SJCRH30 (cell line): ENCODE data around the gene ASH1L. TPM values are rescaled to one million over a fixed set of nuclear protein-coding genes. Genes with fewer than 3 reads are reported as not detected.
"Not testable (repeated sequence)": the region's sequence is repeated elsewhere in the genome, so short reads cannot be mapped to it uniquely, and the experiment has no call there.

Experiments
- DNase-seq, 2 experiments: peaks; one replicate each; pipeline ENCODE4 v3.0.0-alpha.2; 2015 to 2020
- H3K27ac ChIP-seq: fragments of 250-450 bp; sonication (Bioruptor Pico); 2 replicates; pipeline ENCODE4 v1.5.1; 2020; ENCODE audit warnings: mild to moderate bottlenecking, moderate library complexity
- H3K27me3 ChIP-seq: fragments of 250-450 bp; sonication (Bioruptor Pico); 2 replicates; pipeline ENCODE4 v1.5.1; 2020; ENCODE audit warnings: mild to moderate bottlenecking, moderate library complexity
- H3K36me3 ChIP-seq: fragments of 250-450 bp; sonication (Bioruptor Pico); 2 replicates; pipeline ENCODE4 v1.5.1; 2020; ENCODE audit warnings: mild to moderate bottlenecking, moderate library complexity
- H3K4me1 ChIP-seq: fragments of 250-450 bp; sonication (Bioruptor Pico); 2 replicates; pipeline ENCODE4 v1.5.1; 2020; ENCODE audit warnings: mild to moderate bottlenecking, moderate library complexity
- H3K4me3 ChIP-seq: fragments of 250-450 bp; sonication (Bioruptor Pico); 2 replicates; pipeline ENCODE4 v1.5.1; 2020; ENCODE audit warnings: mild to moderate bottlenecking, moderate library complexity
- H3K9me3 ChIP-seq: fragments of 250-450 bp; sonication (Bioruptor Pico); replicated peaks from 2 replicates; pipeline ENCODE4 v1.5.1; 2020; ENCODE audit warnings: mild to moderate bottlenecking, moderate library complexity
- total RNA-seq: library from RNA; depleted of rRNA; stranded (reverse); fragments of >200 nt; shearing (Covaris generic); gene quantifications from 2 replicates; pipeline ENCODE4 v1.2.3, GENCODE V29; 2014

Gene ASH1L
- total RNA-seq, 1 experiment from 2014 or later, result 35.1 TPM

GRCh38 chr1:155392898-155393411, 169.6 kb downstream of the ASH1L start:
- Histone ChIP-seq H3K4me1 (no peaks in the 10 kb centered on the region), H3K27me3 (no peaks in the 10 kb centered on the region), H3K4me3 (no peak overlapping the region), H3K27ac (no peak overlapping the region), H3K36me3 (peaks cover 53% of the 10 kb centered on the region), H3K9me3 (no peaks in the 10 kb centered on the region; the same call in 1 of the 2 replicates)
- no peak for DNase-seq

- no peak for DNase-seq
- H3K9me3 ChIP-seq, result peaks cover 3% of the 10 kb centered on the region
- H3K27ac ChIP-seq, result no peak overlapping the region
- H3K4me1 ChIP-seq, result no peaks in the 10 kb centered on the region
- H3K36me3 ChIP-seq, result peaks cover 56% of the 10 kb centered on the region
- H3K27me3 ChIP-seq, result no peaks in the 10 kb centered on the region
- no peak overlapping the region for H3K4me3 ChIP-seq
Observed at GRCh38 chr1:155389826-155390225, 172.8 kb downstream of the ASH1L start.

DNA sequence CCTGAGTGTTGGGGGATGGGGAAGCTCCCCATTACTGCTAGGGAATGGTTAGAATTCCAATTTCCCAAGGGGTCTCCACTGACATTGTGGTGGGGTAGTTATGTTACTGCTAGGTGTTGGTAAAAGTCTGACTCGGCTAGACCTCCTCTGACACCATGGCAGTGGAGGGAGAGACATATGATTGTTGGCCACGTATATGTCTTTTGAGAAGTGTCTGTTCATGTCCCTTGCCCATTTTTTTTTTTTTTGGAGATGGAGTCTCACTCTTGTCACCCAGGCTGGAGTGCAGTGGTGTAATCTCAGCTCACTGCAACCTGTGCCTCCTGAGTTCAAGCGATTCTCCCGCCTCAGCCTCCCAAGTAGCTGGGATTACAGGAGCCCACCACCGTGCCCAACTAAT, 176.8 kb downstream of the ASH1L start:
- not testable (repeated sequence) for H3K27me3 ChIP-seq, H3K4me1 ChIP-seq, H3K9me3 ChIP-seq, H3K27ac ChIP-seq, H3K4me3 ChIP-seq, DNase-seq
- peaks cover 42% of the 10 kb centered on the region for H3K36me3 ChIP-seq

DNA sequence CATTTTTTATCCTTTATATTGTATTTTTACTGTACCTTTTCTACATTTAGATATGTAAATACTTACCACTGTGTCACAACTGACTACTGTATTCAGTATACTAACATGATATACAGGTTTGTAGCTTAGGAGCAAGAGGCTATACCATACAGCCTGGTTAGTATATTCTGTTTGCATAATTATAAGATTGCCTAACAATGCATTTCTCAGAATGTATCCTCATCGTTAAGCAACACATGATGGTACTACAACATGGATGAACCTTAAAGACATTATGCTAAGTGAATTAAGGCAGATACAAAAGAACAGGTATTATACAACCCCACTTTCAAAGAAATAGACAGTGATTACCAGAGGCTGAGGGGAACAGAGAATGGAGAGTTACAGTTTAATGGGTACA, 179.2 kb downstream of the ASH1L start:
- no peaks in the 10 kb centered on the region for H3K4me1 ChIP-seq
- no peak overlapping the region for H3K27ac ChIP-seq
- no peak for DNase-seq
- peaks cover 3% of the 10 kb centered on the region; the same call in 1 of the 2 replicates for H3K9me3 ChIP-seq
- H3K36me3 ChIP-seq, result peaks cover 34% of the 10 kb centered on the region
- no peak overlapping the region for H3K4me3 ChIP-seq
- H3K27me3 ChIP-seq, result no peaks in the 10 kb centered on the region

DNA sequence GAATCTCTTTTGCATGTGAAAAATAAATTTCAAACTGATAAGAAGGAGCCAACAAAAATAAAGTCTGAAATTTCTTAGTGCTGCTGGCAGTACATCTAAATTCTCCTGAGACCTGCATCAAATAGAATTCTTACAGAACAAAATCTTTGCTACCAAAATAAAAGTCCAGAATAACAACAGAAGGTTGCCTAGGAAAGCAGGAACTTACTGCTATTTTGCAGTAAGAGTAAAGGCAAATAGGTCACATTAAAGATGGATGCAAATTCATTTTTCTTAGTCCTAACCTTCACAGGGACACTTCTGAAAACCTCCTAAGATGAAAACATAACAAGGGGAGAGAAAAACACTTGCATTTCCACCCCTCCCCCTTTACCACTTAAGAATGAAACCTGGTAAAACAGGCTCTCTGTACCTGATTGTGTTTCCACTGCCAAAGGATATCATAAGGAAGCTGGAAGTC, 182.9 kb downstream of the ASH1L start:
- Histone ChIP-seq H3K36me3 (peaks cover 43% of the 10 kb centered on the region), H3K27me3 (no peaks in the 10 kb centered on the region), H3K4me3 (no peak overlapping the region), H3K9me3 (no peaks in the 10 kb centered on the region), H3K27ac (no peak overlapping the region), H3K4me1 (no peaks in the 10 kb centered on the region)
- DNase-seq, result peak in 1 of 2 experiments; percentile 3

- no peak overlapping the region for H3K4me3 ChIP-seq
- H3K27me3 ChIP-seq, result no peaks in the 10 kb centered on the region
- no peak overlapping the region for H3K27ac ChIP-seq
- peaks cover 43% of the 10 kb centered on the region for H3K36me3 ChIP-seq
- H3K4me1 ChIP-seq, result no peaks in the 10 kb centered on the region
- H3K9me3 ChIP-seq, result no peaks in the 10 kb centered on the region
- DNase-seq, result no peak
Observed at GRCh38 chr1:155379180-155379579, 183.4 kb downstream of the ASH1L start.

DNA sequence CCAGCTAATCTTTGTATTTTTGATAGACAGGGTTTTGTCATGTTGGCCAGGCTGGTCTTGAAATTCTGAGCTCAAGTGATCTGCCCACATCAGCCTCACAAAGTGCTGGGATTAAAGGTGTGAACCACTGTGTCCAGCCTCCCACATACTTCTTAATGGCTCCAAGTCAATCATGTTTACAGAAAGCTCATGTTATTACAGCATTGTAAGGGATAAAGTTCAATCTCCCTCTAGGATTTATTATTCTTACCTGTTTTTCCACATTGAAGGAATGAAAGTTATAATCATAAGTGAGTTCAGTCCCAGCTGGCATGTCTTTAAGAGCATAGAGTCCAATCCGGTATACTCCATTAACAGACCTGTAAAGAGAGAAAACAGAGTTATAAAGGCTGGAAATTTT, 202.6 kb downstream of the ASH1L start:
- Histone ChIP-seq H3K36me3 (peaks cover 13% of the 10 kb centered on the region), H3K27ac (no peak overlapping the region), H3K4me3 (no peak overlapping the region), H3K4me1 (no peaks in the 10 kb centered on the region), H3K27me3 (no peaks in the 10 kb centered on the region), H3K9me3 (no peaks in the 10 kb centered on the region)
- no peak for DNase-seq

DNA sequence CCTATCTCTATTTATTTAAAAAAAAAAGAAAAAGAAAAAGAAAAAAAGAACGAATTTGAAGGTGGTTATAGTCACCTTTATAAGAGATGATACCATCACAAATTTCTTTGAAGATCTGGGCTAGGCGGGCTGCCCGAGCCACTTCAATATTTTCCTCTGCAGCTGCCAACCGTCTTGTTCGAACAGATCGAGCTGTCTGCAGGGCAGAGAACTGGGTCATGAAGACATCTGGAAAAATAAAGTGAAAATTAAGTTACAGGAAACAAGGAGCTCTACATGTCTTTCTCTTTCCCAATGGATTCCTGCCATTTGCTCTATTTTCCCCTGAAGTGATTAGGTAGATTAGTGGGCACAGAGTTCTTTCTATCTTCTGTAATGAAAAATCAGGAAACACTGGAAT, 210.0 kb downstream of the ASH1L start:
- H3K4me3 ChIP-seq, result no peak overlapping the region
- H3K27ac ChIP-seq, result no peak overlapping the region
- no peaks in the 10 kb centered on the region for H3K4me1 ChIP-seq
- H3K9me3 ChIP-seq, result no peaks in the 10 kb centered on the region
- peaks cover 49% of the 10 kb centered on the region for H3K36me3 ChIP-seq
- no peaks in the 10 kb centered on the region for H3K27me3 ChIP-seq
- DNase-seq, result no peak

GRCh38 chr1:155342842-155343241, 219.8 kb downstream of the ASH1L start:
- H3K27me3 ChIP-seq, result no peaks in the 10 kb centered on the region
- H3K36me3 ChIP-seq, result peaks cover 62% of the 10 kb centered on the region
- no peak overlapping the region for H3K4me3 ChIP-seq
- H3K27ac ChIP-seq, result no peak overlapping the region
- H3K9me3 ChIP-seq, result no peaks in the 10 kb centered on the region
- no peaks in the 10 kb centered on the region for H3K4me1 ChIP-seq
- DNase-seq, result no peak

- peaks cover 53% of the 10 kb centered on the region for H3K36me3 ChIP-seq
- DNase-seq, result no peak
- no peak overlapping the region for H3K27ac ChIP-seq
- H3K4me1 ChIP-seq, result no peaks in the 10 kb centered on the region
- H3K9me3 ChIP-seq, result no peaks in the 10 kb centered on the region
- no peak overlapping the region for H3K4me3 ChIP-seq
- H3K27me3 ChIP-seq, result no peaks in the 10 kb centered on the region
Observed at GRCh38 chr1:155339515-155340097, 223.0 kb downstream of the ASH1L start.

DNA sequence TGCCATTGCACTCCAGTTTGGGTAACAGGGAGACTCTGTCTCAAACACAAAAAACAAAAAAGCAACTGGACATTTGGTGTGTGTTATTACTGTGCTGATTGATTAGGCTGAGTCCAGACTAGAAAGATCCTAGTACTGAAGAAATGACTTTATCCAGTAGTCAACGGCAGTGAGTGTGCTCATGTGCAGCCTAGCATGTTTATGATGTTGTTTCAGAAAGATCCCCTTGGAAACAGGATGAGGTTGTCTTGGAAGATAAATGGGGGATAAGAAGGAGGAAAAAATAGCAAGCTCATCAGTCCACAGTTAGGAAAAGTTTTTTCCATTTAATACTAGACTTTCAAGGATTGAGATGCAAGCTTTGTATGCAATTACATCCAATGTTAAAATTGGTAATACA, 227.6 kb downstream of the ASH1L start:
- no peaks in the 10 kb centered on the region for H3K27me3 ChIP-seq
- DNase-seq, result no peak

GRCh38 chr1:155329980-155330598, 232.5 kb downstream of the ASH1L start:
- Histone ChIP-seq H3K4me3 (no peak overlapping the region), H3K36me3 (peaks cover 12% of the 10 kb centered on the region; the same call in 1 of the 2 replicates), H3K9me3 (no peaks in the 10 kb centered on the region), H3K27ac (no peak overlapping the region), H3K4me1 (no peaks in the 10 kb centered on the region), H3K27me3 (no peaks in the 10 kb centered on the region)
- no peak for DNase-seq

More for the DNA sequence above, 227.6 kb downstream of the ASH1L start:
- H3K9me3 ChIP-seq, result no peaks in the 10 kb centered on the region
- H3K36me3 ChIP-seq, result peaks cover 35% of the 10 kb centered on the region
- H3K4me1 ChIP-seq, result no peaks in the 10 kb centered on the region
- H3K4me3 ChIP-seq, result no peak overlapping the region
- no peak overlapping the region for H3K27ac ChIP-seq

DNA sequence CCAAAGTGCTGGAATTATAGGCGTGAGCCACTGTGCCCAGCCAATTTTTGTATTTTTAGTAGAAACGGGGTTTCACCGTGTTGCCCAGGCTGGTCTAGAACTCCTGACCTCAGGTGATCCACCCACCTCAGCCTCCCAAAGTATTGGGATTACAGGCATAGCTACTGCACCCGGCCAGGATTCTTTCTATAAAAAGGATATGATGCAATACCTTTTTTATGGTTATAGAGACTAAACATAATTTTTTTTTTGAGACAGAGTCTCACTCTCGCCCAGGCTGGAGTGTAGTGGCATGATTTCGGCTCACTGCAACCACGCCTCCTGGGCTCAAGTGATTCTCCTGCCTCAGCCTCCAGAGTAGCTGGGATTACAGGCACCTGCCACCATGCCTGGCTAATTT, 233.7 kb downstream of the ASH1L start:
- H3K27me3 ChIP-seq, H3K4me3 ChIP-seq, H3K27ac ChIP-seq, H3K4me1 ChIP-seq, DNase-seq, H3K9me3 ChIP-seq, H3K36me3 ChIP-seq: not testable (repeated sequence)

DNA sequence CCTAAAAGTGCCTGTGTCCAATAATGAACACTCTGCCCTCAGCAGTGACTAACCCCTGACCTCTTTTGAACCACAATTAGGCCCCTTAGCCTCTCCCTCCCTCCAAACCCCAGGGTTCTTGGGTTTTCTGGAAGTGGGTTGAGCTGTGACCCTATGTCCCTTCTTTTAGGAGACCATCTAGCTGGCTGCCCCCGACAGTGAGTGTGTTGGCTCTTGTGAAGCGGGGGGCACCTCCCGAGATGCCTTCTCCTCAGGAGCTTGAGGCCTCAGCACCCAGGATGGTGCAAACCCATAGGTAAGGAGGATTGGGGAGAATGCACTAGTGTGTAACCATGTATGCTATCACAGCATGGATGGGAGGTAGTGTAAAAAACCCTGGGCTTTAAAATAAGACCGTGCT, 234.6 kb downstream of the ASH1L start:
- H3K27me3 ChIP-seq, result no peaks in the 10 kb centered on the region
- no peaks in the 10 kb centered on the region for H3K4me1 ChIP-seq
- no peak for DNase-seq
- no peak overlapping the region for H3K27ac ChIP-seq
- H3K36me3 ChIP-seq, result no peaks in the 10 kb centered on the region; the same call in 1 of the 2 replicates
- no peak overlapping the region for H3K4me3 ChIP-seq
- no peaks in the 10 kb centered on the region for H3K9me3 ChIP-seq

DNA sequence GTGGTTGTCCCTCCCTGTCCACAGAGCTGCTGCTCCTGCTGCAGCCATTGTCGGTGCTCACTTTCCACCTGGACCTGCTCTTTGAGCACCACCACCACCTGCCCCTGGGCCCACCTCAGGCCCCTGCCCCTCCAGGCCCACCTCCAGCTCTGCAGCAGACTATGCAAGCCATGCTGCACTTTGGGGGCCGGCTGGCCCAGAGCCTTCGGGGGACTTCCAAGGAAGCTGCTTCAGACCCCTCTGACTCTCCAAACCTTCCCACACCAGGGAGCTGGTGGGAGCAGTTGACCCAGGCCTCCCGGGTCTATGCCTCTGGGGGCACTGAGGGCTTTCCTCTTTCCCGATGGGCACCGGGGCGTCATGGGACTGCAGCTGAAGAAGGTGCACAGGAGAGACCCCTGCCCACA, 236.0 kb downstream of the ASH1L start:
- no peaks in the 10 kb centered on the region for H3K9me3 ChIP-seq
- no peak for DNase-seq
- H3K4me1 ChIP-seq, result no peaks in the 10 kb centered on the region
- H3K36me3 ChIP-seq, result no peaks in the 10 kb centered on the region; the same call in 1 of the 2 replicates
- H3K27ac ChIP-seq, result no peak overlapping the region
- no peaks in the 10 kb centered on the region for H3K27me3 ChIP-seq
- H3K4me3 ChIP-seq, result no peak overlapping the region
